Keratinocyte (primary cell): ENCODE measurements around the gene MRPL24. TPM values are rescaled to one million over a fixed set of nuclear protein-coding genes. Genes with fewer than 3 reads are reported as not detected.
A peak's percentile ranks its signal among the peaks of the same experiment; 100 is the strongest.

Experiments
- DNase-seq: peaks from one replicate; pipeline ENCODE4 v3.0.0-alpha.2; 2011; ENCODE audit warnings: low read depth, missing footprints, low spot score
- FAIRE-seq: peaks from 2 replicates; lab custom pipeline; 2011; peaks lifted over from hg19 to GRCh38; lab: Jason Lieb, UNC
- H2AFZ ChIP-seq: 2 replicates; pipeline ENCODE4 v1.6.0; 2012; ENCODE audit warnings: low read length, control low read depth, inconsistent platforms; ENCODE audit not compliant: control insufficient read depth
- H3K27ac ChIP-seq: 2 replicates; pipeline ENCODE4 v1.5.1; 2011; ENCODE audit warnings: low read length; ENCODE audit not compliant: control insufficient read depth, insufficient read depth
- H3K27me3 ChIP-seq: 3 replicates; pipeline ENCODE4 v1.6.0; 2011; ENCODE audit warnings: low read length; ENCODE audit not compliant: control insufficient read depth, insufficient read depth; ENCODE audit errors: extremely low read depth
- H3K36me3 ChIP-seq, 2 experiments: 2 replicates in 1 of 2; 3 replicates in 1 of 2; pipeline ENCODE4 v1.5.1; 2011; ENCODE audit warnings: low read length in 2 of 2, mild to moderate bottlenecking in 1 of 2; ENCODE audit not compliant: control insufficient read depth in 2 of 2, insufficient read depth in 2 of 2; ENCODE audit errors: extremely low read depth in 1 of 2
- H3K4me1 ChIP-seq: 3 replicates; pipeline ENCODE4 v1.5.1; 2011; ENCODE audit warnings: low read length; ENCODE audit not compliant: control insufficient read depth, insufficient read depth; ENCODE audit errors: extremely low read depth
- H3K4me2 ChIP-seq: 3 replicates; pipeline ENCODE4 v1.6.0; 2011; ENCODE audit warnings: low read depth, low read length; ENCODE audit not compliant: control insufficient read depth, insufficient read depth; ENCODE audit errors: extremely low read depth
- H3K4me3 ChIP-seq, 3 experiments: fragments of 200-600 bp in 1 of 3; sonication (generic) in 1 of 3; 2 replicates in 2 of 3; 3 replicates in 1 of 3; pipeline ENCODE4 v1.5.1; 2011 to 2016; ENCODE audit warnings: low read length in 3 of 3, mild to moderate bottlenecking in 3 of 3, control low read depth in 2 of 3, inconsistent platforms in 1 of 3, low read depth in 1 of 3, mixed read lengths in 1 of 3, mixed run types in 1 of 3, moderate library complexity in 1 of 3; ENCODE audit not compliant: control insufficient read depth in 2 of 3, insufficient read depth in 2 of 3; ENCODE audit errors: extremely low read depth in 1 of 3
- H3K79me2 ChIP-seq: 2 replicates; pipeline ENCODE4 v1.6.0; 2012; ENCODE audit warnings: low read length; ENCODE audit not compliant: control insufficient read depth, insufficient read depth
- H3K9ac ChIP-seq: 3 replicates; pipeline ENCODE4 v1.6.0; 2011; ENCODE audit warnings: low read length; ENCODE audit not compliant: control insufficient read depth, insufficient read depth; ENCODE audit errors: extremely low read depth
- H3K9me1 ChIP-seq: 3 replicates; pipeline ENCODE4 v1.6.0; 2011; ENCODE audit warnings: low read length; ENCODE audit not compliant: control insufficient read depth, insufficient read depth; ENCODE audit errors: extremely low read depth
- H3K9me3 ChIP-seq: 2 replicates; pipeline ENCODE4 v1.5.1; 2012; ENCODE audit warnings: low read depth, low read length; ENCODE audit not compliant: control insufficient read depth
- H4K20me1 ChIP-seq: 3 replicates; pipeline ENCODE4 v1.6.0; 2011; ENCODE audit warnings: low read length; ENCODE audit not compliant: control insufficient read depth, insufficient read depth; ENCODE audit errors: extremely low read depth
- EZH2 ChIP-seq: IDR thresholded peaks from one replicate; pipeline ENCODE4 v1.6.1; 2012; ENCODE audit warnings: inconsistent platforms, mild to moderate bottlenecking, low read length, moderate library complexity
- dilution Hi-C: fragments of 300-500 bp; cut with MboI; formaldehyde crosslinking; loops from one replicate; pipeline ENCODE4 v1.7.0; 2020; ENCODE audit warnings: low sequenced_read_pairs; ENCODE audit not compliant: extremely low pct_ligation_motif_present
- polyA plus RNA-seq, 5 experiments: library from polyadenylated mRNA; depleted of rRNA in 3 of 5; stranded (reverse) in 3 of 5; stranded (forward) in 1 of 5; unstranded in 1 of 5; fragments of >200 nt; gene quantifications; 1 replicate in 1 of 5; 2 replicates in 3 of 5; 3 replicates in 1 of 5; pipeline versions ENCODE4 v1.2.1 to v1.2.3, GENCODE V29; 2011 to 2012; ENCODE audit warnings: missing spikeins in 2 of 5, low read depth in 1 of 5, low replicate concordance in 1 of 5
- TF ChIP-seq, protein P1 (sequence below), 3 experiments: IDR thresholded peaks in 1 of 3; conservative IDR thresholded peaks in 1 of 3; optimal IDR thresholded peaks in 1 of 3; 2 replicates in 2 of 3; 3 replicates in 1 of 3; pipeline versions ENCODE3 to v1.5.1; 2011; ENCODE audit warnings: low read length in 3 of 3, mild to moderate bottlenecking in 3 of 3, moderate library complexity in 2 of 3, control low read depth in 1 of 3, inconsistent platforms in 1 of 3; ENCODE audit not compliant: insufficient read depth in 2 of 3; ENCODE audit errors: extremely low read depth in 1 of 3

MRPL24 gene
- polyA plus RNA-seq, 1 donor (not counting 4 experiments of a cell fraction or from before 2014, with no cell fraction given), result 157 TPM

DNA sequence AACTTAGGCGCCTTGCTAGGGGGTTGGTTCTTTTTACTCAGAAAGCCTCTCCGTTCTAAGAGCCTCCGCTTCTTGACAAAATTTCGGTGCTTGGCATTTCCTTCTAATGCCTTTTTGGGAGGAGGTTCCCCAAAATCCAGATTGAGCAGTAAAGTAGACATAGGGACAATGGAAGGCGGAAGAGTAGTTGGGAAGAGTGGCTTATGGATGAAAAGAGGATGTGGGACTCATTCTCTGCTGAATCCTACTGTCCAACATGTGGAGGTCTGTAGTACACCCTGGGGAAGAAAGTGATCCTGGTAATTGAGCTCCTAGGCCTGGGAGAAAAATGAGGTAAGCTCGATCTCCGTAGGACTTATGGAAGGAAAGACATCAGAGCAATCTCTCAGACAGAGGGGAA lies 13.4 kb downstream of the MRPL24 start:
- H3K9me3 ChIP-seq, result no peaks in the 10 kb centered on the region
- no peaks in the 10 kb centered on the region for H3K9me1 ChIP-seq
- H3K9ac ChIP-seq, result peak overlapping the region; percentile 96
- FAIRE-seq (no peak), DNase-seq (no peak)
- H3K36me3 ChIP-seq, result peaks cover 20 to 23% of the 10 kb centered on the region in 2 experiments
- dilution Hi-C loops, result no loop called here
- peak overlapping the region; percentile 63 to 90 (median 68) for H3K4me3 ChIP-seq
- no peak overlapping the region for H2AFZ ChIP-seq
- TF ChIP-seq, protein P1, sequence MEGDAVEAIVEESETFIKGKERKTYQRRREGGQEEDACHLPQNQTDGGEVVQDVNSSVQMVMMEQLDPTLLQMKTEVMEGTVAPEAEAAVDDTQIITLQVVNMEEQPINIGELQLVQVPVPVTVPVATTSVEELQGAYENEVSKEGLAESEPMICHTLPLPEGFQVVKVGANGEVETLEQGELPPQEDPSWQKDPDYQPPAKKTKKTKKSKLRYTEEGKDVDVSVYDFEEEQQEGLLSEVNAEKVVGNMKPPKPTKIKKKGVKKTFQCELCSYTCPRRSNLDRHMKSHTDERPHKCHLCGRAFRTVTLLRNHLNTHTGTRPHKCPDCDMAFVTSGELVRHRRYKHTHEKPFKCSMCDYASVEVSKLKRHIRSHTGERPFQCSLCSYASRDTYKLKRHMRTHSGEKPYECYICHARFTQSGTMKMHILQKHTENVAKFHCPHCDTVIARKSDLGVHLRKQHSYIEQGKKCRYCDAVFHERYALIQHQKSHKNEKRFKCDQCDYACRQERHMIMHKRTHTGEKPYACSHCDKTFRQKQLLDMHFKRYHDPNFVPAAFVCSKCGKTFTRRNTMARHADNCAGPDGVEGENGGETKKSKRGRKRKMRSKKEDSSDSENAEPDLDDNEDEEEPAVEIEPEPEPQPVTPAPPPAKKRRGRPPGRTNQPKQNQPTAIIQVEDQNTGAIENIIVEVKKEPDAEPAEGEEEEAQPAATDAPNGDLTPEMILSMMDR (optimal IDR thresholded peaks at IDR 0.05 in 1 of 3, IDR thresholded peaks at IDR 0.05 in 1 of 3, conservative IDR thresholded peaks at IDR 0.05 in 1 of 3; ENCODE audit: extremely low read depth in 1 of 3, insufficient read depth in 2 of 3, low read length in 3 of 3), result no peak
- no peak for TF ChIP-seq EZH2
- no peaks in the 10 kb centered on the region for H3K27me3 ChIP-seq
- H3K4me2 ChIP-seq, result peak overlapping the region; percentile 96
- peak overlapping the region; percentile 89 for H3K27ac ChIP-seq
- H4K20me1 ChIP-seq, result peaks cover 14% of the 10 kb centered on the region
- peaks cover 68% of the 10 kb centered on the region for H3K79me2 ChIP-seq
- H3K4me1 ChIP-seq, result peaks cover 50% of the 10 kb centered on the region

DNA sequence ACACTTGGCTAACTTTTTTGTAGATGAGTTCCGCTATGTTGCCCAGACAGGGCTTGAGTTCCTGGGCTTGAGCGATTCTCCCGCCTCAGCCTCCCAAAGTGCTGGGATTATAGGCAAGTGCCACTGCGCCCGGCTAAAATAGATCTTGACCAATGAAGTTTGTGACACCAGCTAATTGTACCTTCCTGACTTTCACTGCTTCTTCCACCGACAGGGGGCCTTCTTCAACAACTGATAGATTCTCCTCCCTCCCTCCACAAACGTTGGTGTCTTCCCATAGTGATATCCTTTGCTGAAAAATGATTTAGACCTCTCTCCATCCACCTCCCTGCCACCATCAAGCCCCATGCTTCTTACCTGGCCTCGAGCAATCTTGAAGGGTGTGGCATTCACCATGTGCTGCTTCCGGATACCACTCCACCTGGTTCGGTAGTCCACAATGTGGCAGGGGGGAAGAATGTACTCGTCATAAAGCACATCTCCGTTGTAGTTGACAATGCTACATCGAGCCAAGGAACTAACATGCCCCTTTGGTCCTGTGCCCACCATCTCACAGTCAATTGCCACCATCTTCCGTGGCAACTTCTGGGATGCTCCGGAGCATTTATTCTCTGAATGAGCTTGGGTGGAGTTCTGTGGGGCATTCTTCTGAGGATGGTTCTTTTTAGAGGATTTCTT lies 14.2 kb downstream of the MRPL24 start:
- dilution Hi-C loops, result no loop called here
- peak; percentile 53 for FAIRE-seq

More for the DNA sequence above, 14.2 kb downstream of the MRPL24 start:
- Histone ChIP-seq H4K20me1 (peaks cover 14% of the 10 kb centered on the region), H3K79me2 (peaks cover 68% of the 10 kb centered on the region), H3K27me3 (no peaks in the 10 kb centered on the region), H3K4me1 (peaks cover 50% of the 10 kb centered on the region), H3K36me3 (peaks cover 19 to 20% of the 10 kb centered on the region in 2 experiments), H3K4me3 (peak overlapping the region; percentile 63 to 90 (median 68)), H3K27ac (peak overlapping the region; percentile 89), H3K4me2 (peak overlapping the region; percentile 96), H3K9me1 (no peaks in the 10 kb centered on the region), H3K9ac (peak overlapping the region; percentile 96), H2AFZ (no peak overlapping the region), H3K9me3 (no peaks in the 10 kb centered on the region)
- no peak for DNase-seq
- TF ChIP-seq, protein P1 (optimal IDR thresholded peaks at IDR 0.05 in 1 of 3, IDR thresholded peaks at IDR 0.05 in 1 of 3, conservative IDR thresholded peaks at IDR 0.05 in 1 of 3; ENCODE audit: extremely low read depth in 1 of 3, insufficient read depth in 2 of 3, low read length in 3 of 3), result peak; percentile 58 to 76 (median 71)
- TF ChIP-seq EZH2, result no peak
